HG03442 (cell line): ENCODE results near the gene FNDC3A.
"Not testable (repeated sequence)": the region's sequence is repeated elsewhere in the genome, so short reads cannot be mapped to it uniquely, and the experiment has no call there.

Experiments used
- ATAC-seq: cut with Tn5 transposase; IDR thresholded peaks from one replicate; pipeline ENCODE4 v1.9.1; 2021; ENCODE audit warnings: mild to moderate bottlenecking, moderate library complexity; ENCODE audit not compliant: unreplicated experiment

Gene FNDC3A

DNA sequence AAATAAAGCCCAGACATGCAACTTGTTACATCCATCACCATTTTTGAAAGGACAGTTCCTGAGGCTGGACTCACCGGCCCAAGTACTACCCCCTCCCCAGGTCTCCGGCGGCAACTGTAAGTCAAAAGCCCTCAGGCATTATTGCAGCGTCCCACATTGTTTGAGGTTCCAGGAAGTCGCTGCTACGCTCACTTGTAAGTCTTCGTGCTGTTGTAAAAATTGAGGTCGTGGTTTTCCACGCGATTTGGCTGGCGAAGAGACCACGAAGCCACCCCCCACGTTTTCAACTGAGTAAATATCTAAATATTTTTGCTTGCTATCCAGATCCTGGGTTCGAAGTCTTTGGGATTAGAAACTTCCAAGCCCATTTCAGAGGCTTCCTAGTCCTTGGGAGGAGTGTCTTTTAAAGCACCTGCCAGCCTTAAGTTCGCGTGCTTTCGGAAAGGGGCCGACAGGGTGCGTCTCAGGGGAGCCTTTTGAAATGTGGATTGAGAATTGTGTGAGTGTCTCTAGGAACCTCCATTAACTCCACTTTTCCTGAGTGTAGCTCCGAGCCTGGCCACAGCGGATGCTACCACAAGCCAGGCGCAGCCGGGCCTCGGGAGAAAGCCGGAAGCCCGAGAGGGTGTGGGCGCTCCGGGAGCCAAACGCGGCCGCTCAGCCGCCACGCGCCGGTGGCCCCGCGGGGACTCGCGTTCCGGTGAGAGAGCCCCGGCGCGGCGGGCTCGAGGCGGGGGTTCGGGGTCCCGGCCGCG lies 434 bp upstream of the FNDC3A start:
- ATAC-seq, result peak; percentile 16

DNA sequence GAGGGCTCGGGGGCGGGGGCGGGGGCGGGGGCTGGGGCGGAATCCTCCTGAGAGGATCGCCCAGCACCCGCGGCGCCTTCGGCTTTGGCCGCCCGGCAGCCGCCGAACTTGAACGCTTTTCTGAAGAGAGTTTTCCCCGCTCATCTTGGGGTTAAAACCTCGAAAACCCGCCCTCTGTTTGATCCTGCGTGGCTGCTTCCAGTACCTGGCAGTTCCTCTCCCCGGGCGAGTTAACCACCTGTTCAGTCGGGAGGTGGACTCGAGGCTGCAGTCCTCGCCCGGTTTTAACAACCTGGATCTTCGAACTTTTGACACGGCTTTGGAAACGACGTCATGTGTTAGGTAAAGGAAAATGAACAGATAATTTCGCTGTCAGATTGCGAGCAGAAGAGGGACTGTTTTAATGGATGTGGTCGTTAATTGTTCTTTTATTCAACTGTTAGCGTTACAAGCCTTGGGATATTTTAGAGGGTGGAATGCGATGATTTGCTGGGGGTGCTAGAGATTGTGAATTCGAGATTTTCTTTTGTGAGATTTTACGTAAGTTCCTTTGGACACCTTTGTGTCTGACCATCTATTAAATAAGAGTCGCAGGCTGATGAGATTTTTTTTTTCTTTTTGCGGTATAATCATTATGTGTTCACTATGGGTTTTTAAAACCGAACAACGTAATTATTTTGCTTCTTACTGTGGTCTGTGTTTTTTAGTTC lies 1.0 kb downstream of the FNDC3A start:
- no peak for ATAC-seq

DNA sequence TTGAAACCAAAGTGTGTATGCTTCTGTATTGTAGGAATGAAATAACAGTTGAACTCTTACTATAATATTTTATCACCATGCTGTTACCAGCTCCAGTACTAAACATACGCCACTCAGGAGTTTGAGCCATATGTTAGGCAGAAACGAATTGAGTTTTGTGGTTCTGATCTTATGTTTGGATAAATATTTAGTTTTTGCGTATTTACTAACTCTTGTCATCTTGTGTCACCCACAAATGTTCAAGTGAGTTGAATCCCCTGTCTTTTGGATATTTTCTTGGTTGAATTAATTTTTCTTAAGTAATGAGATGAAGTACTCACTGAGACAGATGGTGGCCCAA lies 1.5 kb downstream of the FNDC3A start:
- ATAC-seq, result no peak

DNA sequence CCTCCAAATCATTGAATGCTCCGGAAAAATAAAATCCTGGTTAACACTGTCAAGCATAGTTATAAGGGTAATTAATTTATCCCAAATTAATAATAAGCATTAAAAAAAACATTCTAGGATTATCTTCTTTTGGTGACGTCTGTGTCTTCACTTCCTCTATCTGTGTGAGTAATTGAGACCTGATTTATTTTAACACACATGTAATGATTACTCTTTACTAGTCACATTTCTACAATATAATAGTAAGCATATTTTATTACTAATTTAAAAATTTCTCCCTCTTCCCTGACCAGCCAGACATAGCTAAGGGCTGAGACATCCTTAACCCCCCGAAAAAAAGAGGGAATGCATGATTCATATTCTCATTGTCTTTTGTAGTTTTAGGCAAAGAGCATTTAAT lies 2.3 kb downstream of the FNDC3A start:
- no peak for ATAC-seq

DNA sequence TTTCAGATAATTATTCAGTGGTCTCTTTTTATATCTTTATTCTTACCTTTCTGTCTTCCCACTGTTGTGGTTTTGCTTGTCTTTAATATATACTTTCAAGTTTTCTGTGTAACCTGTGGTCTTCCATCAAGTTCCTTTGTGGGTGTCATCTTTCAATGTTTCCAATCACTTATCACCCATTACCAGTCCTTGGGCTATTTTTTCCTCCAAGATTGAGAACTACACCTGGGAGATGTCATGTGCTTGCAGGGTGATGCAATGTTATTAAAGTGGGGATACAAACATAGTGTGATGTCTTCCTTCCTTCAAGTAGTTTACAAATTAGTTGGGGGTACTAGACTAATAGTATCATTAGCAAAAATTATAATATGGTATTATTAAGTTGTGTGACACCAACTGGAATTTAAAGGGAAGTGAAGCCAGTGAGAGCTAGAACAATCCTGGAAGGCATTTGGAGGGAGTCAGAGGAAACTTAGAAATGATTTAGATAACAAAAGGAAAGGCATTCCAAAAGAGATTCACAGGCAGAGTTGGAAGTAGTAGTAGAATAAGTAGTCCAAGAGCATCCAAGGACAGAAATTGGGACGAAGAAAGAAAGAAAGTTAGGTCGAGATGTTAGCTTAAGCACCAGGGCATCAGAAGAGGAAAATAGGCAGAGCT lies 3.4 kb downstream of the FNDC3A start:
- no peak for ATAC-seq

DNA sequence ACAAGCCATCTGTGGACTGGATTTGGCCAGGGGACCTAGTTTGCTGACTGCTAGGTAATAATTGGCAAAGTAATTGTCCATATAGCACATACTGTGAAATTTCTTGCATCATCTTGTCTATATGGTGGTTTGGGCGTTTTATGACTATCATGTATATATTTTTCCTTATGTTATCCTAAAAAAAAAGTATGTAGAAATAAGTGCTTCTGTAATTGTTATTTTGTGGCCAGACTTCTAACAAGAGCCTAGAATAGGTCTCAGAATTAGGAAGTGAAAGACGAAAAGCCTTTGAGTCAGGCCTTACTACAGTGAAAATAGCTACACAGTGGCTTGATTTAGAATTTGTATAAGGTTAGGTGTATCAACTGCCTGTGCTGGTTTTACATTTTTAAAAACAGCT lies 4.2 kb downstream of the FNDC3A start:
- peak; percentile 38 for ATAC-seq

DNA sequence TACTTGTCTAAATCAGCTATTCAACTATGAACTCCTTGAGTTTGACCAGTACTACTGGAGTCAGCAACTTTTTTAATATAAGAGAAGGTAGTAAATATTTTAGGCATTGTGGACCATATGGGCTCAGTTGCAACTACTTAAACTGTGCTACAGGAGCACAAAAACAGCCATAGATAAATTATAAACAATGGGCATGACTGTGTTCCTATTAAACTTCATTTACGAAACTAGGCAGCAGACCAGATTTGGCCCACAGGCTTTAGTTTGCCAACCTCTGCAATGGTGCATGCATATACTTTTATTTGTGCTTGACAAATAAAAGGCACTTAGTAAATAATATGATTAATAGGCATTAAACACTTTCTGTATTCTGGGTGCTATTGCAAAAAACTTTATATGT lies 7.6 kb downstream of the FNDC3A start:
- no peak for ATAC-seq

DNA sequence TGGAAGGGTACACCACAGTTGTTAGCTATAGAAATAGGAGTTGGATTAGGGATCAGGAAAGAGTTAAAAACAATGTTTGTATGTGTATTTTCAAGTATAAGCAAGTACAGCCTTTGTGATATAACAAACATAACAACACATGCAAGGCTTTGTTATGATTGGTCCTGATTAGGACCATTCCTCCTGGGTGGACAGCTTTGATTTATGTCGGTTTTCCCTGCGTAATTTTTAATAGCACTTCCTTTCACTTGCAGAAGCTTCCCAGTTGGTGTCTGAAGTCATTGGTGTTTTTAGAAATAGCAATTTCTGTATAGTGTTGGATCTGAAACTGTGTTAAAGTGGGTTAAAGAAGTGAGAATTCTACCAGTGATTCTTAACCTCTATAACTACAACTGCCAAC lies 10.0 kb downstream of the FNDC3A start:
- ATAC-seq, result no peak

DNA sequence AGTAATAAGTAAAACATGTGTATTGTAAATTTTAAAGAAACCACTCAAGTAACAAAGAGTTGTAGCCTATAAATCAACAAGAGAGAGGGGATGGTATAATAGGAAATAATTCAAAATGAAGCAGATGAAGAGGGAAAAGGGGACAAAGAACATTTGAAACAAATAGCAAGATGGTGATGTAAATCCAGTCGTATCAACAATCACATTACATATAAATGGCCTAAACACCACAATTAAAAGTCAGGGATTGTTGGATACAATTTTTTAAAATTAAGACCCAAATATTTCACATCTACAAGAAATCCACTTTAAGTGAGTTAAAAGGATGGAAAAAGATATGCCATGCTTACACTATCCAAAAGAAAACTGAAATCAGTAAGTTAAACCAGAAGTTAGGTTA lies 15.2 kb downstream of the FNDC3A start:
- no peak for ATAC-seq

DNA sequence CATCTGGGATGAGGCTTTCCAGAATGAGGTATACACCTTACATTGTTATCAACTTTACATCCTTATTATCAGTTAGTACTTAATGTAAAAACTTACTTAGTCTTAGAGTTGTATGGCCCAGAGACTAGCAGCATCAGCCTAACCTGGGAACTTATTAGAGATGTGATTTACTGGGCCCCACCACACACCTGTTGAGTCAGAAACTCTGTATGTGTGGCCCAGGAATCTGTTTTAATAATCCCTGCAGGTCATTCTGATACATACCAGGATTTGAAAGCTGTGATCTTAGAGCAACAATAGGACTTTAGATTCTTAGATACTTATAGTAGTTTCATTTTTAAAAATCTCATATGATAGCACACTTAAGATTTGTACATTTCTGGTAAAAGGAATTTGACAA lies 17.4 kb downstream of the FNDC3A start:
- no peak for ATAC-seq

DNA sequence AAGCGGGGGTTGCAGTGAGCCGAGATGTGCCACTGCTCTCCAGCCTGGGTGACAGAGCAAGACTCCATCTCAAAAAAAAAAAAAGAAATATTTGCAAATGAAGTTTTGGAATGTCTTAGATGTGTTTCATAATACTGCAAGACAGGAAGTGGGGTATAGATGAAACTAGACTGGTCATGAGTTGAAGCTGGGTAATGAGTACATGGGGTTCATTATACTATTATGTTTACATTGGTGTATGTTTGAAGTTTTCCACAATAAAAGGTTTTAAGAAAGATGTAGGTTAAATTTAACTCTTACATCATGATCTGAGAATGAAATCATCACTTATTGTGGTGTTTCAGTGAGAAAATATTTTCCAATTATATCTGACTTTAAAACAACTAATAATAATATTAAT lies 19.0 kb downstream of the FNDC3A start:
- no peak for ATAC-seq

DNA sequence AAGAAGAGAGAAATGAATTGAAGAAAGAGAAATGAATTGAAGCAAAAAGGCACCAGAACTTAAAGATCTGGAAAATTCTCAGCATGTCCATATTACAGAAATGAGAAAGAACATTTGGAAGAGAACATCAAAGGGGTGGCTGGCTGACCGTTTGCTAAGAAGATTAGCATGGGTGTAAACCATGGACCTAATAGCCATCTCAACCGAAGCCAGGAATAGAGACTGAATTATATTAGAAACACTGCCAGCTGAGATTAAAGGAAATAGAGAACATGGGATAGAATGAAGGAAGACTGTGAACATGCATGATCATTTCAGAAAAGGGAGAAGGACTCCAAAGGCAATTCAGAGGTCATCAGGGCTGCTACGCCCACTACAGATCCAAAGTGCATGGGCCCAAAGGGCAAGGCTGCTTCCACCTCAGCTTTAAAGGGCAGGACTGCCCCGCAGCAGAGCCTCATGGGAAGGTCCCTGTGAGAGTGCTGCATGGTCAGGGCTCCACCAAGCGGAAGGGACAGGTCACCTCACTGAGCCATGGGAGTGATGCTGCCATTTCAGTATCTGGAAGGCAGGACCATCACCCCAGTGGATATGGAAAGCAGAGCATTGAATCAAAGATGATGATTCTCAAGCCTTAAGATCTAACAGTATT lies 23.1 kb downstream of the FNDC3A start:
- ATAC-seq, result no peak

DNA sequence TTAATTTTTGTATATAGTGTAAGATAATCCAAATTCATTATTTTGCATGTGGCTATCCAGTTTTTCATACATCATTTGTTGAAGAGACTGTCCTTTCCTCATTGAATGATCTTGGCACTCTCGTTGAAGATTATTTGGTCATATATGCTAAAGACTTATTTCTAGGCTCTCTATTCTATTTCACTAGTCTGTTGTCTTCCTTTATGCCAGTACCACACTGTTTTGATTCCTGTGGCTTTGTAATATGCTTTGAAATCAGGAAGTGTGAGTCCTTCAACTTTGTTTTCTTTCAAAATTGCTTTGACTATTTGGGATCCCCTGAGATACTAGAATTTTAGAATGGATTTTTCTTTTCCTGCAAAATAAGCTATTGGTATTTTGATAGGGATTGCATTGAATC lies 24.5 kb downstream of the FNDC3A start:
- no peak for ATAC-seq

DNA sequence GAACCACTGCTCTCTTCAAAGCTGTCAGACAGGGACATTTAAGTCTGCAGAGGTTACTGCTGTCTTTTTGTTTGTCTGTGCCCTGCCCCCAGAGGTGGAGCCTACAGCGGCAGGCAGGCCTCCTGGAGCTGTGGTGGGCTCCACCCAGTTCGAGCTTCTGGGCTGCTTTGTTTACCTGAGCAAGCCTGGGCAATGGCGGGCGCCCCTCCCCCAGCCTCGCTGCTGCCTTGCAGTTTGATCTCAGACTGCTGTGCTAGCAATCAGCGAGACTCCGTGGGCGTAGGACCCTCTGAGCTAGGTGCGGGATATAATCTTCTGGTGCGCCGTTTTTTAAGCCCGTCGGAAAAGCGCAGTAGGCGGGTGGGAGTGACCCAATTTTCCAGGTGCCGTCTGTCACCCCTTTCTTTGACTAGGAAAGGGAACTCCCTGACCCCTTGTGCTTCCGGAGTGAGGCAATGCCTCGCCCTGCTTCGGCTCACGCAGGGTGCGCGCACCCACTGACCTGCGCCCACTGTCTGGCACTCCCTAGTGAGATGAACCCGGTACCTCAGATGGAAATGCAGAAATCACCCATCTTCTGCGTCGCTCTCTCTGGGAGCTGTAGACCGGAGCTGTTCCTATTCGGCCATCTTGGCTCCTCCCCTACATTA lies 43.4 kb downstream of the FNDC3A start:
- not testable (repeated sequence) for ATAC-seq

DNA sequence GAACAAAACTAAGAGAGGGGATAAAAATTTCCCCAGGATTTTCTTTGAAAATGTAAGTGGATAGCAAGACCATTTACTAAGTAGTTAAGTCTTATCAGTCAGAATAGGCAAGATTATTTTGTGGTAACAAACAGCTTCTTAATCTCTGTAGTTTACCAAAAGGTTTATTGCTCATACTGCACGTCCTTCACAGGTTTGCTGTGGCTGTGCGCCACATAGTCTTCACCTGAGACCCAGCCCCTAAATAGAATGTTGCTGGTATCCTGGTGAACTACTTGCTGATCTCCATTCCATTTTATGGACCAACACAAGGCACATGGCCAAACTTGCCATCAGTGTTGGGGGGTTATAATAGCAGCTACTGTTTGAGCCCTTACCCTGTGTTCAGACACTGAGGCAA lies 44.6 kb downstream of the FNDC3A start:
- no peak for ATAC-seq

DNA sequence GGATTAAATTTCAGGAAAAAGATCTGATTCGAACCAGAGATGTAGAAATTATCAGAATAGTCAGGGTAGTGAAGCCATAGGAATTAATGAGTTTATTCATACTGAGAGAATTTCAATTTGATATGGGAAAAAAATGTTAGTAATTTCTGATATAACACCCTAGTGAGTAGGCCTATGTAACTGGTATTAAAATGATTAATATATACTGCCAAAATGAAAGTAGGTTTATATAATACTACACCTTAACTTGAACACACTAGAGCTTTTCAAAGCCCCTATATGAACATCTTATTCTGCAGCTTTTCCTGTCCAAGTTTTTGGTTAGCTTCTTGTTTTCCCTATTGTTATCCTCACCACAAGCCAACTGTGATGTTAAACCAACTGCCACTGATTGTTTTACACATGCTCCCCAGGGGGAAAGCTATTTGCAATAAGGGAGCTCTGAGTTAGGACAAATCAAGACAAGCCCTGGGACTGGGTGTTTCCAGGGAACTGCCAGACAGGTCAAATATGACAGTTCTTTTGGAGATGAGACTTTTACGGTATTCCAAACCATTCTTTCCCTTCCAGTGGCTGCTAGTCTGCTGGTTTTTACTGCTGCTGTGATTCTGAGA lies 45.3 kb downstream of the FNDC3A start:
- ATAC-seq, result no peak

DNA sequence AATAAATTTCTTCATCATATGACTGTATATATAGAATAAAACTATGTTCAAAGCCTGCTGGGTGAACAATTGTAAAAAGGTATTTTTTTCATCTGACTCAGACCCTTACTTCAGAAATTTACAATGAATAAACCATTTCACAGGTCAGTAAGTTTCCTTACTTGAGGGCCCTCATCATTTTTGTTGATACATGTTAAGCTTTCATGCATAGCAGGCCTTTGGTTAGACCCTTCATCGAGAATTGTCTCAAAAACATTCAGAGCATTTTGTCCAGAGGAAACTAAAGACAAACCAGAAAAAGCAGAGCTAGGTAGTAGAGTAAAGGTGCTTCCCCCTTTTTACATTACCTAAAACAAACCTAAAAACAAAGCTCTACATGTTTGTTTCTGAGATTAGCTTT lies 46.2 kb downstream of the FNDC3A start:
- ATAC-seq, result no peak

DNA sequence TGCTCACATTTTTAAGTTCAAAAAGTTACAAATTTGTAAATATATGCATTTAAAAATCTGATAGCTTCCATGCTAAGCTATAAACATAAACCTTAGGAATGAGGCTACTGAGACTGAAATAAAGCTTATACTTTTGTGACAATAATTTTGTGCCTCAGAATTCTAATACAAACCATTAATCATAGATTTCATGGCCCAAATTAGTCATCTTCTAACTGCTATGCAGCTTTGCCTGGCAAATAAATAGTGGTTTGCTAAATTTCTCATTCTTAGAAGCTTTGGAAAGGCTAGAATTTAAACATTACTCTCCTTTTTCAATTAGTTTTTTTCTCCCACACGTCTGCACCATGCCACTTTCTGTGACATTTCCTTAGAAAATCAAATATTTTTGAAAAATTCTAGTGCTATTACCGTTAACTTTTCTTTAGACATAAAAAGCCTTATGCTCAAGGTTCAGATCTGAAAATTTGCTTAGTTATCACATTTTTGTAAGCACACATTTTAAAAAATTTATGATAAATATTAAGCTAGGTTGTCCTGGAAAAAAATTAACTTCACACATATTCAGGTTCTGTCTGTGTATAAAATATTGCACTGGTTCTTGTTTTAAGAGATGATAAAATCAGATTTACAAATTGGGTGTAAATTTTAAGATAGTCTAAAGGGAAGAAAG lies 46.9 kb downstream of the FNDC3A start:
- ATAC-seq, result no peak

DNA sequence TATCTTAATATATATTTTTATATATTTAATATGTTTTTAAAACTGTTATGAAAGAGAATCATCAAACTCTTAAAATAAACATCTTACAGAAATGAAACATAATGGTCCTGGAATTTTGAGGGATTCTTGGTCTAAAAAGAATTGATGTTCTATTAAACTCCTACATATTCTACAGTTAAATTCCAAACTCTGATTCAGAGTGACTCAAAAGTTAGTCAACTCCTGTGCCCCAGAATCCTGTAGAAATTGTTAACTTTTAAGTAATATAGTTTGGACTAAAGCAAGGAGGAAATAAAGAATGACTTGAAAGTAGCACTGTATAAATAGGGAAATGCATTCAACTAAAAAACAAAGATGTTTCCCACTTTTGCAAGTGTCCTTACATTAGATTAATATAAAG lies 47.7 kb downstream of the FNDC3A start:
- no peak for ATAC-seq

DNA sequence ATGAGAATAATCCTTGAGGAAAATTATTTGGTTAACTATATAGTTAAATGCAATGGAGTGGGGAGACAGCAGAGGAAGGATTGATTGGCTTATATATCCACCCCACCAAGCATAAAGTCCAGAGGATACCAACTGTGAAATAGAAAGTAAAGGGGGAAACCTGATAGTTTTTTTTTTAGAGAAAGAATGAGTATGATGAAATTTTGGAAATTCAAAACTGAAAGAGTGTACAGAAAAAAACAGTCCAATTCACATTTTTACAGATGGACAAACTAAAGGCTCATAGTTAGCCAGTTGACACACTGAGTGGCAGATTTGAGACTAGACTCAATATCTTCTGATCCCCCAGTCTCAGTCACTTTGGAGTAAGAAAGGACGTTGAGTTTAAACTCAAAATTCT lies 51.1 kb downstream of the FNDC3A start:
- ATAC-seq, result no peak
